ENCODE data around the gene ARHGEF19. TPM values are rescaled to one million over a fixed set of nuclear protein-coding genes. Genes with fewer than 3 reads are reported as not detected.
"Not testable (repeated sequence)": the region's sequence is repeated elsewhere in the genome, so short reads cannot be mapped to it uniquely, and the experiment has no call there.

Gene ARHGEF19
- total RNA-seq, 1 donor from 2014 or later, result 8.5 TPM

GRCh38 chr1:16171314-16172151 lies 40.9 kb downstream of the ARHGEF19 start:
- no peak overlapping the region for H3K4me3 Mint-ChIP-seq

GRCh38 chr1:16170283-16170673 lies 42.2 kb downstream of the ARHGEF19 start:
- no peak overlapping the region for H3K4me3 Mint-ChIP-seq
- no peak overlapping the region for H3K27ac Mint-ChIP-seq
- no peaks in the 10 kb centered on the region for H3K9me3 Mint-ChIP-seq
- intact Hi-C loops (cut with micrococcal nuclease), result no loop called here
- peaks cover 12% of the 10 kb centered on the region for H3K4me1 Mint-ChIP-seq
- no peak for DNase-seq
- H3K36me3 Mint-ChIP-seq (ENCODE audit: low read depth), result no peaks in the 10 kb centered on the region
- H3K27me3 Mint-ChIP-seq, result peaks cover 26% of the 10 kb centered on the region

More at GRCh38 chr1:16171314-16172151, 40.9 kb downstream of the ARHGEF19 start:
- Mint-ChIP-seq H3K27me3 (peaks cover 19% of the 10 kb centered on the region), H3K9me3 (no peaks in the 10 kb centered on the region), H3K4me1 (peaks cover 6% of the 10 kb centered on the region), H3K36me3 (ENCODE audit: low read depth) (no peaks in the 10 kb centered on the region), H3K27ac (no peak overlapping the region)
- DNase-seq, result no peak
- intact Hi-C loops (cut with micrococcal nuclease), result no loop called here

GRCh38 chr1:16168622-16169360 lies 43.7 kb downstream of the ARHGEF19 start:
- Mint-ChIP-seq H3K9me3 (no peaks in the 10 kb centered on the region), H3K36me3 (ENCODE audit: low read depth) (no peaks in the 10 kb centered on the region), H3K27ac (no peak overlapping the region), H3K4me3 (peak overlapping the region; percentile 64), H3K4me1 (peaks cover 22% of the 10 kb centered on the region), H3K27me3 (peaks cover 35% of the 10 kb centered on the region)
- DNase-seq, result no peak
- intact Hi-C loops (cut with micrococcal nuclease), result no loop called here

DNA sequence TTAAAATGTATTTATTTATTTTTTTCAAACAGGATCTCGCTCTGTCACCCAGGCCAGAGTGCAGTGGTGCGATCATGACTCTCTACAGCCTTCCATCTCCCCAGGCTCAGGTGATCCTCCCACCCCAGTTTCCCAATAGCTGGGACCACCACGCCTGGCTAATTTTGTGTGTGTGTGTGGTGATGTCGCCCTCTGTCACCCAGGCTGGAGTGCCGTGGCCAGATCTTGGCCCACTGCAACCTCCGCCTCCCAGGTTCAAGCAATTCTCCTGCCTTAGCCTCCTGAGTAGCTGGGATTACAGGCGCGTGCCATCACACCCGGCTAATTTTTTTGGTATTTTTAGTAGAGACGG lies 44.3 kb downstream of the ARHGEF19 start:
- Mint-ChIP-seq H3K4me3 (peak overlapping the region; percentile 64), H3K4me1 (peaks cover 25% of the 10 kb centered on the region), H3K27me3 (peaks cover 35% of the 10 kb centered on the region)
- H3K9me3 Mint-ChIP-seq; H3K27ac Mint-ChIP-seq; DNase-seq; H3K36me3 Mint-ChIP-seq (ENCODE audit: low read depth); intact Hi-C loops (cut with micrococcal nuclease): not testable (repeated sequence)

GRCh38 chr1:16167331-16168143 lies 44.9 kb downstream of the ARHGEF19 start:
- Mint-ChIP-seq H3K36me3 (ENCODE audit: low read depth) (no peaks in the 10 kb centered on the region), H3K27ac (no peak overlapping the region), H3K4me1 (peaks cover 29% of the 10 kb centered on the region), H3K4me3 (peak overlapping the region; percentile 64), H3K9me3 (no peaks in the 10 kb centered on the region), H3K27me3 (peaks cover 37% of the 10 kb centered on the region)
- intact Hi-C loops (cut with micrococcal nuclease), result no loop called here
- peak; percentile 89 for DNase-seq

DNA sequence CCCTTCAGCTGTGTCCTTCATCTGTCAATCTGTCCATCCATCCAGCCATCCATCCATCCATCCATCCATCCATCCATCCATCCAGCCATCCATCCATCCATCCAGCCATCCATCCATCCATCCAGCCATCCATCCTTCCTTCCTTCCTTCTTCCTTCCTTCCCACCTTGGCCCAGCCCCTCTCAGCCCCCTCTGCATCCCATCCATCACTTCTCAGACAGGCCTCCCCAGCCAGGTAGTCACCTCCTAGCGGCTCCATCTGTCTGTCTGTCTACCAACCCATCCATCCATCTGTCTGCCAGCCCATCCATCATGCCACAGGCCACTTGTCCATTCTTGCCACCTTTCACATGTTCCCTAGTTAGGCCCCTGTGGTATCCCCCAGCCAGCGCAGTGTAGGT lies 46.3 kb downstream of the ARHGEF19 start:
- no peak for DNase-seq
- intact Hi-C loops (cut with micrococcal nuclease), result no loop called here
- H3K4me3 Mint-ChIP-seq, result peak overlapping the region; percentile 9
- H3K27me3 Mint-ChIP-seq, result peaks cover 45% of the 10 kb centered on the region
- no peaks in the 10 kb centered on the region for H3K36me3 Mint-ChIP-seq (ENCODE audit: low read depth)
- H3K9me3 Mint-ChIP-seq, result no peaks in the 10 kb centered on the region
- H3K27ac Mint-ChIP-seq, result no peak overlapping the region
- peaks cover 40% of the 10 kb centered on the region for H3K4me1 Mint-ChIP-seq

- H3K27me3 Mint-ChIP-seq, result peaks cover 42% of the 10 kb centered on the region
- peaks cover 40% of the 10 kb centered on the region for H3K4me1 Mint-ChIP-seq
- H3K9me3 Mint-ChIP-seq, result no peaks in the 10 kb centered on the region
- H3K27ac Mint-ChIP-seq, result peak overlapping the region; percentile 5
- peak overlapping the region; percentile 9 for H3K4me3 Mint-ChIP-seq
- intact Hi-C loops (cut with micrococcal nuclease), result no loop called here
- H3K36me3 Mint-ChIP-seq (ENCODE audit: low read depth), result no peaks in the 10 kb centered on the region
- DNase-seq, result no peak
Observed at GRCh38 chr1:16165548-16165947, 46.9 kb downstream of the ARHGEF19 start.

GRCh38 chr1:16165073-16165364 lies 47.4 kb downstream of the ARHGEF19 start:
- intact Hi-C loops (cut with micrococcal nuclease), result no loop called here
- Mint-ChIP-seq H3K36me3 (ENCODE audit: low read depth) (no peaks in the 10 kb centered on the region), H3K27me3 (peaks cover 41% of the 10 kb centered on the region), H3K4me1 (peaks cover 40% of the 10 kb centered on the region), H3K27ac (peak overlapping the region; percentile 53), H3K9me3 (no peaks in the 10 kb centered on the region), H3K4me3 (no peak overlapping the region)
- no peak for DNase-seq

DNA sequence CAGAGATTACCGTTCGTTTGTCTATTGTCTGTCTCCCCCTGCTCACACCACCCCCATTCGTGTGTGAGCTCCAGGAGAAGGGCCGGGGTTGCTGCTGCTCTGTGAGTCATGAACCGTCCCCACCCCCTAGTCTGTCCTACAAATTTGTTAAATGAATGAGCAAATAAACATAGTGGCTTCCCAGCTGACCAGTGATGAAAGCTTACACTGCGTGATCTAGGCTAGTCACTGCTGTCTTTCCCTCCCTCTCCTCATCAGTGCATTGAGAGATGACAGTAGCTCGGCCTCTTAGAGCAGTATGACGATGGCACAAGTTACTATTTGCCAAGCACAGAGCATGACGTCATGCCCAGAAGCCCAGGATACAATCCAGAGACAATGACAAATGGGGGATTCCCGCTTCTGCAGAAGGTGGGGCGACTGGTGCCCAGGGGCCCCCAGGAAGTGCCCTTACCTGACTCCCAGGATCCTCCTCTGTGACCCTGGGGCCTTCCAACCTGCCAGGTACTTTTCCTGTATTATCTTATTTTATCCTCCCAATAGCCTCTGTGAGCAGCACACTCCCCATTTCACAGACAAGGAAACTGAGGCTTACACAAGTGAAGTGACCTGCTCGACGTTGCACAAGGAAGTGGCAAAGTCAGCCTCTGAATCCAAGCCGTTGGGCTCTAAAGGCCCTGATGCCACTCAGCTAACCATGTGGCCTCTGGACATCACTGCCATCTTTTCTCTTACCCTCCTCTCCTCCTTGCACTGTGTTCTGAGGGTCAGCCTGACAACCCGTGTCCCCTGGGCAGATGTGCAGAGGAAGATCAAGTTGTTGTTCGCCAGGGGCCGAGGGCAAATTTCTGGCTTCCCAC lies 48.0 kb downstream of the ARHGEF19 start:
- H3K27ac Mint-ChIP-seq, result peak overlapping the region; percentile 53
- H3K36me3 Mint-ChIP-seq (ENCODE audit: low read depth), result no peaks in the 10 kb centered on the region
- peak overlapping the region; percentile 45 for H3K4me3 Mint-ChIP-seq
- peaks cover 40% of the 10 kb centered on the region for H3K4me1 Mint-ChIP-seq
- peaks cover 40% of the 10 kb centered on the region for H3K27me3 Mint-ChIP-seq
- intact Hi-C loops (cut with micrococcal nuclease), result no loop called here
- no peaks in the 10 kb centered on the region for H3K9me3 Mint-ChIP-seq
- DNase-seq, result no peak

DNA sequence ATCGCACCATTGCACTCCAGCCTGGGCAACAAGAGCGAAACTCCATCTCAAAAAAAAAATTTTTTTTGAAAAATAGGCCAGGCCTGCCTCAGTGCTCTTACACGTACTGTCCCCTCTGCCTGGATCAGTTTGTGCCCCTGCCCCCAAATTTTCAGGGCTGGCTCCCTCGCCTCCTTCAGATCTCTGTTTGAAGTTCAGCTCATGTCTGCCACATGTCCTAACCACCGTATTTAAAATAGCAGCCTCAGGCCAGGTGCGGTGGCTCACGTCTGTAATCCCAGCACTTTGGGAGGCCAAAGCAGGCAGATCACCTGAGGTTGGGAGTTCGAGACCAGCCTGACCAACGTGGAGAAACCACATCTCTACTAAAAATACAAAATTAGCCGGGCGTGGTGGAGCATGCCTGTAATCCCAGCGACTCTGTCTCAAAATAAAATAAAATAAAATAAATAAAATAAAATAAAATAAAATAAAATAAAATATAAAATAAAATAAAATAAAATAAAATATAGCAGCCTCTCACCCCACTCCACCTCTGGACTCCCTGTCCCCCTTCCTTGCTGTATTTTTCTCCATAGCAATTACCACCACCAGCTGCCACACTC lies 48.7 kb downstream of the ARHGEF19 start:
- DNase-seq; H3K9me3 Mint-ChIP-seq; H3K36me3 Mint-ChIP-seq (ENCODE audit: low read depth); intact Hi-C loops (cut with micrococcal nuclease); H3K27ac Mint-ChIP-seq: not testable (repeated sequence)
- H3K4me3 Mint-ChIP-seq, result peak overlapping the region; percentile 45
- peaks cover 40% of the 10 kb centered on the region for H3K4me1 Mint-ChIP-seq
- peaks cover 38% of the 10 kb centered on the region for H3K27me3 Mint-ChIP-seq

DNA sequence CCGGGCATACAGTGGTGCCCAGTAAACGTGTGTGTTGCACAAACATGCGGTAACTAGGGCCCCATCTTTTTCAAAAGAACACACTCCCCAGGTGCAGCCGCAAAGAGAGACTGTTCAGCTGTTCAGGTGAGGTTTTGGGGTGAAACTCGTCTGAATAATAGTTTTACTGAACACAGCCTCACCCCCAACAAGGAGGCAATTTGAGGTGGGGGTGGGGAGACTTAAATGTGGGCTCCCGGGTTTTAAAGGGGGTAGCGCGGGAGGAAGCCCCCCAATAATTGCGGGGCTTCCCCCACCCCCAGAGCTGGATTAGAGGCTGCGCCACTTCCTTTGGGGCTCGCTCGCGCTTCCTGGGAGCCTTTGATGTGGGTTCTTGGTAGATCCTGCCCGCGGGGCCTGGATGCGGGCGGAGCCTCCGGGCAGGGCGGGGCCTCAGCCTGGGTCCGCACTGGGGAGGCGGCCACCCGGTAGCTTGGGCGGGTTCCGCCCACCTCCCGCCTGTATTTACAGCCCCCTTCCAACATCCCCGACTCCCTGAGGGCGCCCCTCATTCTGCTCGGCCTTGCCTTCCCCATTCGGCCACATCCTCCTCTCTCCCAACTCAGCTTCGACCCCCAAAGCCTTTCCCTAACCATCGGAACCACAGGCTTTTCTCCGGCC lies 50.2 kb downstream of the ARHGEF19 start:
- Mint-ChIP-seq H3K36me3 (ENCODE audit: low read depth) (no peaks in the 10 kb centered on the region), H3K4me1 (peaks cover 47% of the 10 kb centered on the region), H3K9me3 (no peaks in the 10 kb centered on the region), H3K4me3 (peak overlapping the region; percentile 76), H3K27me3 (peaks cover 46% of the 10 kb centered on the region), H3K27ac (no peak overlapping the region)
- intact Hi-C loops (cut with micrococcal nuclease), result no loop called here
- peak; percentile 93 for DNase-seq

DNA sequence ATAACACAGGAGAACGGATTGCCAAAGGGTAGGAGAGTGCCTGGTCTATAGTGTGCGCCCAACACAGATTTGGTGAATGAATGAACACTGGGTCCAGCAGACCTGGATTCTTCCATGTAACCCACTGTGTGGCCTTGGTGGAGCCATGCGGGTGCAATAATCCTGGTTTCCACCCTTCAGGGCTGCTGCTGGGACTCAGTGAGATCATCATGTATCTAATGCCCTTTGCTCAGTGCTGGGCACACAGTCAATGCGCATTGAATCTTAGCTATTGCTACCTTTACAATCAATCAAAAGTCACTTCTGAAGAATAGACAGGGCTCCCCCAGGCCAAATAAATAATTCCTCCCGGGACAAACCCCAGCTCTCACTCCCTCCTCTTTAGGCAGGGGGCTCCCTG lies 50.7 kb downstream of the ARHGEF19 start:
- H3K4me3 Mint-ChIP-seq, result peak overlapping the region; percentile 45
- intact Hi-C loops (cut with micrococcal nuclease), result no loop called here
- no peaks in the 10 kb centered on the region for H3K9me3 Mint-ChIP-seq
- no peaks in the 10 kb centered on the region for H3K36me3 Mint-ChIP-seq (ENCODE audit: low read depth)
- DNase-seq, result no peak
- peaks cover 50% of the 10 kb centered on the region for H3K4me1 Mint-ChIP-seq
- H3K27ac Mint-ChIP-seq, result no peak overlapping the region
- peaks cover 52% of the 10 kb centered on the region for H3K27me3 Mint-ChIP-seq

All from activated CD4-positive, alpha-beta T cell treated with anti-CD3 and anti-CD28 coated beads, Interleukin-2, amount 10 ng/mL, durations not matched to agents 24 days and 14 days (primary cell).